Measurements from ENCODE around the gene OSBPL1A. TPM values are rescaled to one million over a fixed set of nuclear protein-coding genes. Genes with fewer than 3 reads are reported as not detected.

OSBPL1A gene
- total and polyA plus RNA-seq, 2 experiments from 2014 or later = 14.9 to 24.1 TPM

DNA sequence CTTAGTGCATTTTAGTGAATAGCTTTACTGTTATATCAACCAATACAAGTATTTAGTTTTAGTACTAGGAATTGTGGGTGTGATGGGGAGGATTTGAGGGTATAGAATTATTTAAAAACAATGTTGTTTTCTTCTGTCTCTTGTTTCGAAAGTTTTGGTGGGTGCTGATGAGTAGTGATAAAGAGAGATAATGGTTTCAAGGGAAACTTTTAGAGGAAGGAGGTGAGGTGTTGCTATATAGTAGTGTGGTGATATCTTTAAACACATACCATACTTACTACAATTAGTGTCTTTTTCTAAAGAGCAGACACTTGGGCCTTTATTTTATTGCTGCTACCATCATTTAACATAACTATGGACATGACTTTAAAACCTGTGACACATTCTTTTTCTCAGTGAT is 39.3 kb upstream of the OSBPL1A start:
- no peaks in the 10 kb centered on the region for H3K9me2 ChIP-seq (ENCODE audit: insufficient read depth)
- no peaks in the 10 kb centered on the region for H3K79me2 ChIP-seq (ENCODE audit: insufficient read depth)
- H3K4me2 ChIP-seq (ENCODE audit: unreplicated experiment) = no peak overlapping the region
- no peaks in the 10 kb centered on the region for H3K9me3 ChIP-seq (ENCODE audit: low read depth)
- H3F3A ChIP-seq (ENCODE audit: insufficient read depth) = no peaks in the 10 kb centered on the region
- peaks cover 24% of the 10 kb centered on the region; the same call in 1 of the 2 replicates for H3K36me3 ChIP-seq (ENCODE audit: low read depth)
- H3K4me1 ChIP-seq (ENCODE audit: insufficient read depth) = no peaks in the 10 kb centered on the region
- no peak for DNase-seq
- H4K20me1 ChIP-seq (ENCODE audit: insufficient read depth) = no peaks in the 10 kb centered on the region
- H3K27ac ChIP-seq = no peak overlapping the region
- WGBS, 2 experiments (ENCODE audit: low coverage in 1 of 2, low lambda C conversion rate in 2 of 2, missing lambda C conversion rate in 2 of 2) = 91 to 95% methylated on average over 1 of the region's 1 CpG
- in situ Hi-C loops (cut with MboI) = no loop called here
- TF ChIP-seq EZH2 (IDR thresholded peaks at IDR 0.05; ENCODE audit: insufficient read depth, poor library complexity, severe bottlenecking) = no peak
- TF ChIP-seq EZH2phosphoT487 (IDR thresholded peaks at IDR 0.05; ENCODE audit: insufficient read depth, low read depth) = no peak
- no peak overlapping the region for H3K9ac ChIP-seq
- H2AFZ ChIP-seq = no peak overlapping the region
- H3K27me3 ChIP-seq (replicated peaks; ENCODE audit: insufficient read depth) = no peaks in the 10 kb centered on the region
- no peak overlapping the region for H3K4me3 ChIP-seq

DNA sequence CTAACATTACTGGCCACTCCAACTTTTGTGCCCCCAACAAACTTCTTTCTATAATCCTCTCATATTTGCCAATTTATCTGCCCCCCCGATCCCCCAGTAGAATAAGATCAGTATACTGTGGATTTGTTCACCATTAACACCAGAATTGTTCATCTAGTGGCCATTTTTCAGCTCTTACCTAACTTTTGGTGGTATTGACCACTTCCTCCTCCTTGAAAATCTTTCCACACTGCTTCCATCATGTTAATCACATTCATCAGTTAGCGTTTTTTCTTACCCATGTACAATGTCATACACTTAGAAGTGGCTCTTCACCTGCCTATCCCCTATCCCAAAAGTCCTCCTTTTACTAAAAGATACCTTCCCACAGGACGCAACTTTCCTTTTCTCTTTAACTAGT is 35.0 kb upstream of the OSBPL1A start:
- peaks cover 8% of the 10 kb centered on the region for H3K79me2 ChIP-seq (ENCODE audit: insufficient read depth)
- no peaks in the 10 kb centered on the region for H3K9me2 ChIP-seq (ENCODE audit: insufficient read depth)
- no peak overlapping the region for H3K9ac ChIP-seq
- H3K4me3 ChIP-seq = no peak overlapping the region
- no peak overlapping the region for H2AFZ ChIP-seq
- H3K36me3 ChIP-seq (ENCODE audit: low read depth) = 0 out of 2 replicates have a peak, but pooled peaks cover 5% of the 10 kb centered on the region
- in situ Hi-C loops (cut with MboI) = no loop called here
- TF ChIP-seq EZH2 (IDR thresholded peaks at IDR 0.05; ENCODE audit: insufficient read depth, poor library complexity, severe bottlenecking) (no peak), EZH2phosphoT487 (IDR thresholded peaks at IDR 0.05; ENCODE audit: insufficient read depth, low read depth) (no peak)
- H3K27ac ChIP-seq = no peak overlapping the region
- H4K20me1 ChIP-seq (ENCODE audit: insufficient read depth) = no peaks in the 10 kb centered on the region
- peaks cover 1% of the 10 kb centered on the region; the same call in 1 of the 2 replicates for H3K4me1 ChIP-seq (ENCODE audit: insufficient read depth)
- 91 to 98% methylated on average over 3 of the region's 3 CpGs for WGBS, 2 experiments (ENCODE audit: low coverage in 1 of 2, low lambda C conversion rate in 2 of 2, missing lambda C conversion rate in 2 of 2)
- no peak overlapping the region for H3K4me2 ChIP-seq (ENCODE audit: unreplicated experiment)
- no peaks in the 10 kb centered on the region for H3K9me3 ChIP-seq (ENCODE audit: low read depth)
- no peaks in the 10 kb centered on the region for H3F3A ChIP-seq (ENCODE audit: insufficient read depth)
- no peak for DNase-seq
- no peaks in the 10 kb centered on the region for H3K27me3 ChIP-seq (replicated peaks; ENCODE audit: insufficient read depth)

DNA sequence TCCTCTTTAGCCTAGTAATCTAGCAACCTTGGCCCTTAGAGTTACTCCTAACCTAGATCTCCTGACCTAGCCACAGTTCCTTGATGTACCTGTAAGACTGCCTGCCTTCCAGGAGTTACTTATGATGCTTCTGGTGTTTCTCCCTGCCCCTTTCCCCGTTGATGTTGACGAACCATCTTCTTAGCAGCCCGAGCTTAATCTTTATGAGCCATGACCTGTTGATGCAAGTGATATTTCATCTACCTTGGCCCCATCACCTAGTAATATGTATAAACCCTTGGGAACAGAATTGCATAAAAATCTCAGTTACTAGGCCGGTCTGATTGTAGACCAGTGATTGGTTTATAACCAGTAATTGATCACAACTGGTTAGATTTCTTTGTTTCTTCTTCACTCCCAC is 31.6 kb upstream of the OSBPL1A start:
- no peak overlapping the region for H3K27ac ChIP-seq
- no peak overlapping the region for H2AFZ ChIP-seq
- H3K4me2 ChIP-seq (ENCODE audit: unreplicated experiment) = no peak overlapping the region
- no peaks in the 10 kb centered on the region for H3K27me3 ChIP-seq (replicated peaks; ENCODE audit: insufficient read depth)
- peaks cover 5% of the 10 kb centered on the region; the same call in 1 of the 2 replicates for H3K9me2 ChIP-seq (ENCODE audit: insufficient read depth)
- H3K9me3 ChIP-seq (ENCODE audit: low read depth) = no peaks in the 10 kb centered on the region
- peaks cover 13% of the 10 kb centered on the region for H3K79me2 ChIP-seq (ENCODE audit: insufficient read depth)
- peaks cover 6% of the 10 kb centered on the region; the same call in 1 of the 2 replicates for H3K4me1 ChIP-seq (ENCODE audit: insufficient read depth)
- DNase-seq = no peak
- H3K36me3 ChIP-seq (ENCODE audit: low read depth) = no peaks in the 10 kb centered on the region
- in situ Hi-C loops (cut with MboI) = no loop called here
- H4K20me1 ChIP-seq (ENCODE audit: insufficient read depth) = no peaks in the 10 kb centered on the region
- H3K4me3 ChIP-seq = no peak overlapping the region
- no peak overlapping the region for H3K9ac ChIP-seq
- 99 to 100% methylated on average over 4 of the region's 4 CpGs for WGBS, 2 experiments (ENCODE audit: low coverage in 1 of 2, low lambda C conversion rate in 2 of 2, missing lambda C conversion rate in 2 of 2)
- no peak for TF ChIP-seq EZH2phosphoT487 (IDR thresholded peaks at IDR 0.05; ENCODE audit: insufficient read depth, low read depth)
- no peak for TF ChIP-seq EZH2 (IDR thresholded peaks at IDR 0.05; ENCODE audit: insufficient read depth, poor library complexity, severe bottlenecking)
- H3F3A ChIP-seq (ENCODE audit: insufficient read depth) = no peaks in the 10 kb centered on the region

DNA sequence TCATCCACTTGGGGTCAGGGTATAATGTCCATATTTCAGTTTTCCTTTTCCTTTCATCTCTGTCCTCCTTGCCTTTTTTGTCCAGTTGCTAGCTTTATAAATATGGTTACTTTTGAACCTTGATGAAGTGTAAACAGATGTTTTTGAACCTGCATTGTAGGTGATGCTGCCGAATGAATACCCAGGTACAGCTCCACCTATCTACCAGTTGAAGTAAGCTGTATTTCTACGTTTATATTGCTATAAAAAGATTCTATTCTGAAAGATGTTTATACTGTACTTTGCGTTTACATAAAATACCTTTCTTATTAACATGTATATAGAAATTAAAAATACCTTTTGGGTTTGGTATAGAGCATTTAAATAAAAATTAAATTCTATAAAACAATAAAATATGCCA is 31.1 kb upstream of the OSBPL1A start:
- Histone ChIP-seq H3K27ac (no peak overlapping the region), H3K4me2 (ENCODE audit: unreplicated experiment) (no peak overlapping the region), H4K20me1 (ENCODE audit: insufficient read depth) (no peaks in the 10 kb centered on the region), H3K9me3 (ENCODE audit: low read depth) (no peaks in the 10 kb centered on the region), H3K36me3 (ENCODE audit: low read depth) (no peaks in the 10 kb centered on the region), H3F3A (ENCODE audit: insufficient read depth) (no peaks in the 10 kb centered on the region), H3K27me3 (replicated peaks; ENCODE audit: insufficient read depth) (no peaks in the 10 kb centered on the region), H3K9ac (no peak overlapping the region), H3K4me1 (ENCODE audit: insufficient read depth) (peaks cover 6% of the 10 kb centered on the region; the same call in 1 of the 2 replicates), H2AFZ (no peak overlapping the region), H3K9me2 (ENCODE audit: insufficient read depth) (peaks cover 5% of the 10 kb centered on the region; the same call in 1 of the 2 replicates), H3K4me3 (no peak overlapping the region), H3K79me2 (ENCODE audit: insufficient read depth) (peaks cover 13% of the 10 kb centered on the region)
- DNase-seq = no peak
- TF ChIP-seq EZH2phosphoT487 (IDR thresholded peaks at IDR 0.05; ENCODE audit: insufficient read depth, low read depth) = no peak
- no peak for TF ChIP-seq EZH2 (IDR thresholded peaks at IDR 0.05; ENCODE audit: insufficient read depth, poor library complexity, severe bottlenecking)
- WGBS, 2 experiments (ENCODE audit: low coverage in 1 of 2, low lambda C conversion rate in 2 of 2, missing lambda C conversion rate in 2 of 2) = 98 to 99% methylated on average over 3 of the region's 3 CpGs
- in situ Hi-C loops (cut with MboI) = no loop called here

Data from GM23248 (cell line).